SK-N-SH (cell line): Measurements from ENCODE around the gene PRF1. TPM values are rescaled to one million over a fixed set of nuclear protein-coding genes. Genes with fewer than 3 reads are reported as not detected.

Experiments used
- CTCF ChIA-PET: fragments of 300-600, 350-600 bp; formaldehyde crosslinking; extraction: SDS; loops from one replicate; lab custom pipeline; 2021; lab: Yijun Ruan, JAX
- POLR2A ChIA-PET: fragments of 350-600 bp; sonication (Branson Sonifier 250); formaldehyde crosslinking; extraction: SDS; loops from one replicate; lab custom pipeline; 2020; ENCODE audit warnings: antibody characterized with exemption, inconsistent platforms; lab: Yijun Ruan, JAX
- DNase-seq: peaks from one replicate; pipeline ENCODE4 v3.0.0; 2012
- H2AFZ ChIP-seq: fragments of 200-600 bp; sonication (generic); 2 replicates; pipeline ENCODE4 v1.8.1; 2016; ENCODE audit warnings: antibody characterized with exemption, mild to moderate bottlenecking, low read depth
- H3F3A ChIP-seq: fragments of 200-600 bp; sonication (generic); replicated peaks from 2 replicates; pipeline ENCODE3; 2016; ENCODE audit warnings: antibody characterized with exemption, mild to moderate bottlenecking; ENCODE audit not compliant: insufficient read depth
- H3K27ac ChIP-seq, 2 experiments: fragments of 200-500 bp in 1 of 2; fragments of 200-600 bp in 1 of 2; sonication (Bioruptor generic) in 1 of 2; sonication (generic), shearing (Covaris generic) in 1 of 2; 2 replicates each; pipeline versions ENCODE4 v1.5.1 to v1.6.1; 2014 to 2016; ENCODE audit warnings: low read depth in 2 of 2, inconsistent platforms in 1 of 2, low read length in 1 of 2, mild to moderate bottlenecking in 1 of 2, mixed read lengths in 1 of 2
- H3K27me3 ChIP-seq: fragments of 200-600 bp; sonication (generic), shearing (Covaris generic); 2 replicates; pipeline ENCODE4 v1.6.1; 2016; ENCODE audit warnings: mixed run types; ENCODE audit not compliant: insufficient read depth
- H3K36me3 ChIP-seq, 2 experiments: fragments of 200-500 bp in 1 of 2; fragments of 200-600 bp in 1 of 2; sonication (Bioruptor generic) in 1 of 2; sonication (generic) in 1 of 2; replicated peaks in 1 of 2; 2 replicates each; pipeline versions ENCODE3 to v1.5.1; 2014 to 2016; ENCODE audit warnings: low read length in 1 of 2, mild to moderate bottlenecking in 1 of 2; ENCODE audit not compliant: insufficient read depth in 2 of 2, control insufficient read depth in 1 of 2
- H3K4me1 ChIP-seq, 2 experiments: fragments of 200-500 bp in 1 of 2; fragments of 200-600 bp in 1 of 2; sonication (Bioruptor generic) in 1 of 2; sonication (generic), shearing (Covaris generic) in 1 of 2; 2 replicates each; pipeline versions ENCODE4 v1.5.1 to v1.6.1; 2014 to 2016; ENCODE audit warnings: low read depth in 1 of 2, low read length in 1 of 2, mixed run types in 1 of 2; ENCODE audit not compliant: insufficient read depth in 2 of 2, control insufficient read depth in 1 of 2
- H3K4me2 ChIP-seq: fragments of 200-600 bp; sonication (generic), shearing (Covaris generic); 2 replicates; pipeline ENCODE4 v1.6.1; 2017; ENCODE audit warnings: mixed run types
- H3K4me3 ChIP-seq, 2 experiments: fragments of 200-500 bp in 1 of 2; fragments of 200-600 bp in 1 of 2; sonication (Bioruptor generic) in 1 of 2; sonication (generic), shearing (Covaris generic) in 1 of 2; 2 replicates each; pipeline versions ENCODE4 v1.5.1 to v1.8.1; 2014 to 2016; ENCODE audit warnings: low read depth in 2 of 2, inconsistent platforms in 1 of 2, low read length in 1 of 2, mild to moderate bottlenecking in 1 of 2, mixed read lengths in 1 of 2, moderate library complexity in 1 of 2
- H3K79me2 ChIP-seq: fragments of 200-600 bp; sonication (generic); 2 replicates; pipeline ENCODE4 v1.8.1; 2017; ENCODE audit warnings: mild to moderate bottlenecking; ENCODE audit not compliant: insufficient read depth
- H3K9ac ChIP-seq: fragments of 200-600 bp; sonication (generic); 2 replicates; pipeline ENCODE4 v1.6.1; 2017; ENCODE audit warnings: mixed run types
- H3K9me2 ChIP-seq: fragments of 200-600 bp; sonication (generic); 2 replicates; pipeline ENCODE4 v1.6.1; 2017; ENCODE audit warnings: mixed run types
- H3K9me3 ChIP-seq: fragments of 200-600 bp; sonication (generic); 2 replicates; pipeline ENCODE4 v1.6.1; 2017; ENCODE audit warnings: mixed run types, mild to moderate bottlenecking, moderate library complexity
- H4K20me1 ChIP-seq: fragments of 200-600 bp; sonication (generic); 2 replicates; pipeline ENCODE4 v1.6.1; 2017; ENCODE audit warnings: mild to moderate bottlenecking, mixed run types; ENCODE audit not compliant: insufficient read depth
- CHD2 ChIP-seq: fragments of 150-350 bp; IDR thresholded peaks from 2 replicates; pipeline ENCODE4 v1.6.1; 2018; ENCODE audit warnings: low read length; ENCODE audit not compliant: partially characterized antibody
- CTCF ChIP-seq: fragments of 200-600 bp; sonication (generic); IDR thresholded peaks from 2 replicates; pipeline ENCODE4 v1.6.1; 2017; ENCODE audit warnings: antibody characterized with exemption, mild to moderate bottlenecking, moderate library complexity
- EZH2phosphoT487 ChIP-seq: fragments of 200-600 bp; sonication (generic); IDR thresholded peaks from 2 replicates; pipeline ENCODE4 v1.6.1; 2017; ENCODE audit warnings: low read depth, mixed run types, mild to moderate bottlenecking, antibody characterized with exemption, moderate library complexity, borderline replicate concordance
- FOSL2 ChIP-seq: IDR thresholded peaks from 2 replicates; pipeline ENCODE4 v1.4.0; 2012; ENCODE audit warnings: low read depth, mild to moderate bottlenecking, moderate library complexity, borderline replicate concordance
- FOXJ3 ChIP-seq: sonication (generic); formaldehyde crosslinking; IDR thresholded peaks from 2 replicates; pipeline ENCODE4 v1.5.1; 2020; ENCODE audit warnings: mild to moderate bottlenecking, missing genetic modification reagents
- FOXM1 ChIP-seq: IDR thresholded peaks from 2 replicates; pipeline ENCODE4 v1.4.0; 2012; ENCODE audit warnings: low read depth, mild to moderate bottlenecking
- JUND ChIP-seq: IDR thresholded peaks from 2 replicates; pipeline ENCODE4 v1.4.0; 2012
- NRF1 ChIP-seq: IDR thresholded peaks from 2 replicates; pipeline ENCODE4 v1.6.1; 2012; ENCODE audit warnings: low read depth, mild to moderate bottlenecking, low read length
- POLR2AphosphoS5 ChIP-seq: IDR thresholded peaks from 2 replicates; pipeline ENCODE4 v1.6.1; 2012; ENCODE audit warnings: low read depth, low read length
- RCOR1 ChIP-seq: fragments of 150-350 bp; IDR thresholded peaks from 2 replicates; pipeline ENCODE4 v1.6.1; 2017; ENCODE audit warnings: antibody characterized with exemption, low read length
- RFX5 ChIP-seq: IDR thresholded peaks from 2 replicates; pipeline ENCODE4 v1.6.1; 2012; ENCODE audit warnings: mild to moderate bottlenecking, improper control_type of control experiment, low read length
- RXRA ChIP-seq: IDR thresholded peaks from 2 replicates; pipeline ENCODE4 v1.4.0; 2012; ENCODE audit warnings: low read depth, mild to moderate bottlenecking, borderline replicate concordance
- SMC3 ChIP-seq: IDR thresholded peaks from 2 replicates; pipeline ENCODE4 v1.6.1; 2012; ENCODE audit warnings: low read depth, low read length, improper control_type of control experiment
- USF1 ChIP-seq: IDR thresholded peaks from 2 replicates; pipeline ENCODE4 v1.4.0; 2012; ENCODE audit warnings: low read depth, borderline replicate concordance
- YY1 ChIP-seq: IDR thresholded peaks from 2 replicates; pipeline ENCODE4 v1.4.0; 2012; ENCODE audit warnings: low read depth, mild to moderate bottlenecking
- WGBS: methylation state at CpG from one replicate; pipeline ENCODE4 v1.1.6; 2017; ENCODE audit warnings: low lambda C conversion rate; 5-methylcytosine and 5-hydroxymethylcytosine counted together
- polyA plus RNA-seq, 3 experiments: library from polyadenylated mRNA; depleted of rRNA; stranded (reverse); fragments of >200 nt; gene quantifications; 2 replicates each; pipeline ENCODE4 v1.2.3, GENCODE V29; 2012
- TF ChIP-seq, protein P1 (sequence below): fragments of 150-350 bp; IDR thresholded peaks from 2 replicates; pipeline ENCODE4 v1.6.1; 2017; ENCODE audit warnings: antibody characterized with exemption, low read length, low read depth, borderline replicate concordance

The PRF1 gene
- polyA plus RNA-seq, 1 of the 3 experiments (the other 2 are of a cell fraction): not detected

GRCh38 chr10:70592186-70592735, 10.3 kb downstream of the PRF1 start:
- Histone ChIP-seq H3K4me2 (no peak overlapping the region), H3K9me2 (no peaks in the 10 kb centered on the region), H3K36me3 (no peaks in the 10 kb centered on the region), H3K9me3 (no peaks in the 10 kb centered on the region), H3F3A (no peaks in the 10 kb centered on the region), H2AFZ (no peak overlapping the region), H4K20me1 (no peaks in the 10 kb centered on the region), H3K79me2 (no peaks in the 10 kb centered on the region), H3K4me3 (no peak overlapping the region), H3K9ac (no peak overlapping the region), H3K27me3 (peaks cover 25% of the 10 kb centered on the region), H3K27ac (no peak overlapping the region), H3K4me1 (peaks cover 0 to 9% of the 10 kb centered on the region in 2 experiments; a peak in 1 of 4 replicates)
- DNase-seq: no peak
- ChIA-PET POLR2A (interaction anchor here (0.6 kb wide), 1 partner anchor 63 kb away, joined by 5 read pairs; no protein-coding TSS in a partner anchor), CTCF (interaction anchor here (1.1 to 1.4 kb wide), 3 partner anchors 26 to 311 kb away, joined by 3 read pairs; no protein-coding TSS in a partner anchor)
- no peak for TF ChIP-seq JUND
- TF ChIP-seq, protein P1, sequence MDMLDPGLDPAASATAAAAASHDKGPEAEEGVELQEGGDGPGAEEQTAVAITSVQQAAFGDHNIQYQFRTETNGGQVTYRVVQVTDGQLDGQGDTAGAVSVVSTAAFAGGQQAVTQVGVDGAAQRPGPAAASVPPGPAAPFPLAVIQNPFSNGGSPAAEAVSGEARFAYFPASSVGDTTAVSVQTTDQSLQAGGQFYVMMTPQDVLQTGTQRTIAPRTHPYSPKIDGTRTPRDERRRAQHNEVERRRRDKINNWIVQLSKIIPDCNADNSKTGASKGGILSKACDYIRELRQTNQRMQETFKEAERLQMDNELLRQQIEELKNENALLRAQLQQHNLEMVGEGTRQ: no peak
- TF ChIP-seq YY1: no peak
- TF ChIP-seq CTCF: no peak
- no peak for TF ChIP-seq NRF1
- TF ChIP-seq CHD2: no peak
- TF ChIP-seq USF1: no peak
- TF ChIP-seq RXRA: no peak
- TF ChIP-seq FOSL2: no peak
- 34% methylated on average over 2 of the region's 2 CpGs for WGBS

DNA sequence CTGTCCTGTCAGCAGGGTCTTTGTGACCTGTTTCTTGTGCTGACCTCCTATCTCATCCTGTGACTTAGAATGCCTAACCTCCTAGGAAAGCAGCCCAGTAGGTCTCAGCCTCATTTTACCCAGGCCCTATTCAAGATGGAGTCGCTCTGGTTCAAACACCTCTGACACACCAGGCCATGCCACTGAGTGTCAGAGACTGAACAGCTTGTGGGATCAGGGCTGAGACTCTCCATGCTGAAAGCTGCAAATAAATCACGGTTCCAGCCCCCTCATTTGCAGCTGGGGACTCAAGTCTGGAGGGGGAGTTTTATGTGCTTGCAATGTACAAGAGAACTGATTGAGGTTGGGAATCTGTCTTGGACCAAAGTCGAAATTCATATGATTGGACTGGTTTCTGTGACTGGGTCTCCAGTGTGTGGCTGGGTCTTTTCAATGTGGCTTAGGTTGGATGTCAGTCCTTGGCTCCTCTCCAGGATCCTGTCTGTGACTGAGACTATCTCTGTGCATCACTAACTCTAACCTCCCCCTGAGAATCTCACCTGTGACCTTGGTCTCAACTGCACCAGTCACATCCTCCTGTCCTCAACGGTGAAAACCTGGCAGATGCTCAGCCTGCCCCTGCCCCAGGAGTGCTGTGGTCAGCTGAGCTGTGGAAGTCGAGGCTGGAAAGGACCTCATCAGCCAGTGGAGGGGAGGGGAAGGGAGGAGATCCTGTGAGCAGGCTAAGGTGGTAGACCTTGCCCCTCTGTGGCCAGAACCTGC, 11.7 kb downstream of the PRF1 start:
- H3K9ac ChIP-seq: no peak overlapping the region
- no peaks in the 10 kb centered on the region for H3K36me3 ChIP-seq
- no peak overlapping the region for H3K4me2 ChIP-seq
- H3K27ac ChIP-seq: no peak overlapping the region
- no peaks in the 10 kb centered on the region for H3F3A ChIP-seq
- no peak for DNase-seq
- no peaks in the 10 kb centered on the region for H3K9me2 ChIP-seq
- WGBS: 25% methylated on average over 5 of the region's 5 CpGs
- ChIA-PET POLR2A (no interaction called here), CTCF (interaction anchor here (1.2 to 1.4 kb wide), 2 partner anchors 41 to 312 kb away, joined by 3 read pairs; no protein-coding TSS in a partner anchor)
- no peaks in the 10 kb centered on the region for H3K9me3 ChIP-seq
- H2AFZ ChIP-seq: no peak overlapping the region
- H3K4me1 ChIP-seq: peaks cover 0 to 16% of the 10 kb centered on the region in 2 experiments; a peak in 1 of 4 replicates
- H3K79me2 ChIP-seq: no peaks in the 10 kb centered on the region
- H3K27me3 ChIP-seq: peaks cover 28% of the 10 kb centered on the region
- no peak for TF ChIP-seq RCOR1
- no peak for TF ChIP-seq SMC3
- TF ChIP-seq USF1: no peak
- TF ChIP-seq RFX5: no peak
- TF ChIP-seq JUND: no peak
- TF ChIP-seq FOXM1: no peak
- TF ChIP-seq FOXJ3 (CRISPR knock-in tag): no peak
- no peak for TF ChIP-seq EZH2phosphoT487
- no peak for TF ChIP-seq FOSL2
- TF ChIP-seq POLR2AphosphoS5: no peak
- TF ChIP-seq, protein P1: no peak
- no peak overlapping the region for H3K4me3 ChIP-seq
- H4K20me1 ChIP-seq: no peaks in the 10 kb centered on the region
